CD4-positive, alpha-beta T cell (primary cell): ENCODE results near the gene POLG2. TPM values are rescaled to one million over a fixed set of nuclear protein-coding genes. Genes with fewer than 3 reads are reported as not detected.
"Not testable (repeated sequence)": the region's sequence is repeated elsewhere in the genome, so short reads cannot be mapped to it uniquely, and the experiment has no call there.

Source experiments
- ATAC-seq: fragments of 200-7000 bp; cut with Tn5 transposase; one replicate; pipeline ENCODE4 v1.10.0; 2022; ENCODE audit warnings: mild to moderate bottlenecking; ENCODE audit not compliant: poor library complexity
- CTCF ChIA-PET: fragments of 350-600 bp; sonication (Branson Sonifier 250); formaldehyde crosslinking; loops from one replicate; lab custom pipeline; 2021; ENCODE audit warnings: antibody characterized with exemption, inconsistent platforms; lab: Charles Lee
- POLR2A ChIA-PET: fragments of 350-600 bp; sonication (Branson Sonifier 250); formaldehyde crosslinking; loops from one replicate; lab custom pipeline; 2021; ENCODE audit warnings: antibody characterized with exemption, inconsistent platforms; lab: Charles Lee
- DNase-seq, 14 experiments: peaks; one replicate each; pipeline ENCODE4 v3.0.0-alpha.2; 2013 to 2020; ENCODE audit warnings: mixed read lengths in 2 of 14
- H3K27ac ChIP-seq, 2 donors: one replicate each; pipeline versions ENCODE4 v1.5.1 to v1.7.0; 2013; ENCODE audit warnings: low read length in 2 of 2, low read depth in 1 of 2, mild to moderate bottlenecking in 1 of 2
- H3K27me3 ChIP-seq, 2 experiments: 1 replicate in 1 of 2; 2 replicates in 1 of 2; pipeline versions ENCODE4 v1.6.1 to v1.7.0; 2013; ENCODE audit warnings: low read length in 2 of 2, control low read depth in 1 of 2, mild to moderate bottlenecking in 1 of 2, moderate library complexity in 1 of 2; ENCODE audit not compliant: insufficient read depth in 2 of 2, control insufficient read depth in 1 of 2
- H3K36me3 ChIP-seq: one replicate; pipeline ENCODE4 v1.6.1; 2013; ENCODE audit warnings: low read length, control low read depth; ENCODE audit not compliant: insufficient read depth
- H3K4me1 ChIP-seq: one replicate; pipeline ENCODE4 v1.6.1; 2013; ENCODE audit warnings: low read length, control low read depth; ENCODE audit not compliant: insufficient read depth
- H3K4me3 ChIP-seq: one replicate; pipeline ENCODE4 v1.5.1; 2013; ENCODE audit warnings: mild to moderate bottlenecking, low read length, moderate library complexity
- H3K9me3 ChIP-seq, 2 experiments: 1 replicate in 1 of 2; 2 replicates in 1 of 2; pipeline versions ENCODE4 v1.6.1 to v1.7.0; 2013; ENCODE audit warnings: low read length in 2 of 2, mild to moderate bottlenecking in 2 of 2, control low read depth in 1 of 2, moderate library complexity in 1 of 2; ENCODE audit not compliant: control insufficient read depth in 1 of 2, insufficient read depth in 1 of 2
- H3K27ac Mint-ChIP-seq: one replicate; pipeline ENCODE4 v1.8.0; 2020; ENCODE audit warnings: mixed read lengths
- H3K27me3 Mint-ChIP-seq: one replicate; pipeline ENCODE4 v1.8.0; 2021; ENCODE audit warnings: mixed read lengths
- H3K36me3 Mint-ChIP-seq: one replicate; pipeline ENCODE4 v1.8.0; 2021; ENCODE audit warnings: low read depth, mixed read lengths
- H3K4me1 Mint-ChIP-seq: one replicate; pipeline ENCODE4 v1.8.0; 2021; ENCODE audit warnings: low read depth, mixed read lengths
- H3K4me3 Mint-ChIP-seq: one replicate; pipeline ENCODE4 v1.8.0; 2020; ENCODE audit warnings: mild to moderate bottlenecking, mixed read lengths
- H3K9me3 Mint-ChIP-seq: one replicate; pipeline ENCODE4 v1.8.0; 2020; ENCODE audit warnings: mixed read lengths
- intact Hi-C, 2 experiments: fragments of 100-400 bp; cut with DNase I in 1 of 2; cut with micrococcal nuclease in 1 of 2; formaldehyde crosslinking; loops; one replicate each; pipeline versions ENCODE4 v1.15.1 to v1.9.0; 2023 to 2025; cut with DNase I, micrococcal nuclease
- total RNA-seq, 174 experiments: library from RNA in 2 of 174; stranded (reverse) in 2 of 174; gene quantifications; one replicate each; pipeline ENCODE4 v1.2.3 and lab custom pipeline; 2021 to 2026
- TF ChIP-seq, protein P1 (sequence below): fragments of 200-600 bp; IDR thresholded peaks from one replicate; pipeline ENCODE4 v1.8.0; 2022; ENCODE audit warnings: antibody characterized with exemption, mild to moderate bottlenecking

POLG2 gene
- total RNA-seq, 2 experiments from 2014 or later, result 32.8 to 34.1 TPM

DNA sequence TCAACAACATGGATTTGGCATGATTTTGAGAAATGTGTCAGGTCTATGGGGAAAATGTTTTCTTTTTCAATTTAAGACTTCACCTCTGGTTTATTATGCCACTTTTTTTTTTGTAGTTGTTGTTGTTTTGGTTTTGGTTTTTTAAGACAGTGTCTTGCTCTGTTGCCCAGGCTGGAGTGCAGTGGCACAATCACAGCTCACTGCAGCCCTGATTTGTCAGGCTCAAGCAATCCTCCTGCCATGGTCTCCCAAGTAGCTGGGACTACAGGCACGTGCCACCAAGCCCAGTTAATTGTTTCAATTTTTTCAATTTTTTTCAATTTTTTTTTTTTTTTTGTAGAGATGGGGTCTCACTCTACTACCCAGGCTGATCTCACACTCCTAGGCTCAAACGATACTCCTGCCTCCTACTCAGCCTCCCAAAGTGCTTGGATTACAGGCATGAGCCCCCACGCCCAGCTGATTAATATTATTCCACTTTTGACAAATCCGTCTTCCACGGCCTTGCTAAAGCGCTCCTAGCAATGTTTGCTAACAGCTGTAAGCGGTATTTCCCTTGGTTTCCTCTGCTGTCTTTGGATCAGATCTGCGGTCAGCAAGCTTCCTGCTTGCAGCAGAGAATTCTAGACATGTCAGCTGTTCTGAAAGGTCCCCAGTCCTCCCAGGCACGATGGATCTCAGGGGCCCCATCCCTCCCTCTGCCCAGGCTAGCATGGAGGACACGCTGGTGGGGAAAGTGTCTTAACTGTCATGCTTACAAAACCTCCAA lies 54.9 kb downstream of the POLG2 start:
- peaks cover 17% of the 10 kb centered on the region in 2 experiments for H3K9me3 ChIP-seq
- H3K4me1 ChIP-seq, result peaks cover 23% of the 10 kb centered on the region
- Mint-ChIP-seq H3K27me3 (no peaks in the 10 kb centered on the region), H3K4me1 (peaks cover 33% of the 10 kb centered on the region), H3K9me3 (peaks cover 2% of the 10 kb centered on the region), H3K4me3 (peak overlapping the region; percentile 69), H3K36me3 (peaks cover 7% of the 10 kb centered on the region), H3K27ac (peak overlapping the region; percentile 79)
- no peaks in the 10 kb centered on the region for H3K27me3 ChIP-seq
- TF ChIP-seq, protein P1, sequence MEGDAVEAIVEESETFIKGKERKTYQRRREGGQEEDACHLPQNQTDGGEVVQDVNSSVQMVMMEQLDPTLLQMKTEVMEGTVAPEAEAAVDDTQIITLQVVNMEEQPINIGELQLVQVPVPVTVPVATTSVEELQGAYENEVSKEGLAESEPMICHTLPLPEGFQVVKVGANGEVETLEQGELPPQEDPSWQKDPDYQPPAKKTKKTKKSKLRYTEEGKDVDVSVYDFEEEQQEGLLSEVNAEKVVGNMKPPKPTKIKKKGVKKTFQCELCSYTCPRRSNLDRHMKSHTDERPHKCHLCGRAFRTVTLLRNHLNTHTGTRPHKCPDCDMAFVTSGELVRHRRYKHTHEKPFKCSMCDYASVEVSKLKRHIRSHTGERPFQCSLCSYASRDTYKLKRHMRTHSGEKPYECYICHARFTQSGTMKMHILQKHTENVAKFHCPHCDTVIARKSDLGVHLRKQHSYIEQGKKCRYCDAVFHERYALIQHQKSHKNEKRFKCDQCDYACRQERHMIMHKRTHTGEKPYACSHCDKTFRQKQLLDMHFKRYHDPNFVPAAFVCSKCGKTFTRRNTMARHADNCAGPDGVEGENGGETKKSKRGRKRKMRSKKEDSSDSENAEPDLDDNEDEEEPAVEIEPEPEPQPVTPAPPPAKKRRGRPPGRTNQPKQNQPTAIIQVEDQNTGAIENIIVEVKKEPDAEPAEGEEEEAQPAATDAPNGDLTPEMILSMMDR, result no peak
- POLR2A ChIA-PET, result interaction anchor here (0.7 to 1.9 kb wide), 5 partner anchors 14 to 67 kb away, joined by 3 to 15 read pairs (median 4); partner anchors contain the start of genes CEP95 and DDX5
- intact Hi-C loops, result no loop called here
- DNase-seq (peak in 10 of 14 experiments; percentile 5 to 74 (median 16)), ATAC-seq (peak; percentile 82)
- H3K36me3 ChIP-seq, result no peaks in the 10 kb centered on the region
- H3K4me3 ChIP-seq, result peak overlapping the region; percentile 32
- H3K27ac ChIP-seq, result peak overlapping the region; percentile 18 to 53
- CTCF ChIA-PET, result interaction anchor here (1.0 kb wide), 1 partner anchor 22 kb away, joined by 4 read pairs; no protein-coding TSS in a partner anchor

DNA sequence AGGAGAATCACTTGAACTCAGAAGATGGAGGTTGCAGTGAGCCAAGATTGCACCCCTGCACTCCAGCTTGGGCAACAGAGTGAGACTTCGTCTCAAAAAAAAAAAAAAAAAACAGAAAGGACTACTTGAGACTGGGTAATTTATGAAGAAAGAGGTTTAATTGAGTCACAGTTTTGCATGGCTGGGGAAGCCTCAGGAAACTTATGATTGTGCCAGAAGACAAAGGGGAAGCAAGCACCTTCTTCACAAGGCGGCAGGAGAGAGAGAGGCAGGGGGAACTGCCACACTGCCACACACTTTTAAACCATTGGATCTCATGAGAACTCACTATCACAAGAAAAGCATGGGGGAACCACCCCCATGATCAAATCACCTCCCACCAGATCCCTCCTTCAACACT lies 56.9 kb downstream of the POLG2 start:
- H3K9me3 Mint-ChIP-seq, result peaks cover 2% of the 10 kb centered on the region
- no peak overlapping the region for H3K4me3 Mint-ChIP-seq
- DNase-seq, result peak in 1 of 14 experiments; percentile 33
- POLR2A ChIA-PET, result no interaction called here
- no peaks in the 10 kb centered on the region for H3K27me3 Mint-ChIP-seq
- Histone ChIP-seq H3K36me3 (no peaks in the 10 kb centered on the region), H3K27ac (no peak overlapping the region), H3K9me3 (peaks cover 17% of the 10 kb centered on the region in 2 experiments), H3K27me3 (no peaks in the 10 kb centered on the region), H3K4me3 (no peak overlapping the region), H3K4me1 (peaks cover 23% of the 10 kb centered on the region)
- H3K4me1 Mint-ChIP-seq, result peaks cover 33% of the 10 kb centered on the region
- peaks cover 7% of the 10 kb centered on the region for H3K36me3 Mint-ChIP-seq
- TF ChIP-seq, protein P1, result no peak
- H3K27ac Mint-ChIP-seq, result no peak overlapping the region
- CTCF ChIA-PET, result interaction anchor here (0.6 kb wide), 2 partner anchors 60 to 99 kb away, joined by 3 read pairs; no protein-coding TSS in a partner anchor
- no peak for ATAC-seq
- intact Hi-C loops, result no loop called here

DNA sequence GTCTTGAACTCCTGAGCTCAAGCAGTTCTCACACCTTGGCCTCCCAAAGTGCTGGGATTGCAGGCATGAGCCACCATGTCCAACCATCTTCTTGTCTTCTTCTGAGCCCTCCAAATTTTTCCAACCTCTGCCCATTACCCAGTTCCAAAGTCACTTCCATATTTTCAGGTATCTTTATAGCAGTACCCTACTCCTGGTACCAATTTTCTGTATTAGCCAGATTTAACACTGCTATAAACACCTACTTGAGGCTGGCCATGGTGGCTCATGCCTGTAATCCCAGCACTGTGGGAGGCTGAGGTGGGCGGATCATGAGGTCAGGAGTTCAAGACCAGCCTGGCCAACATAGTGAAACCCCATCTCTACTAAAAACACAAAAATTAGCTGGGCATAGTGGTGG lies 57.3 kb downstream of the POLG2 start:
- ATAC-seq, H3K4me3 ChIP-seq, POLR2A ChIA-PET, DNase-seq, H3K36me3 Mint-ChIP-seq, H3K27ac ChIP-seq, H3K36me3 ChIP-seq, H3K4me3 Mint-ChIP-seq, H3K27me3 ChIP-seq, intact Hi-C loops, H3K27me3 Mint-ChIP-seq, H3K9me3 Mint-ChIP-seq, H3K27ac Mint-ChIP-seq: not testable (repeated sequence)
- H3K4me1 ChIP-seq, result peaks cover 23% of the 10 kb centered on the region
- CTCF ChIA-PET, result interaction anchor here (0.6 kb wide), 1 partner anchor 99 kb away, joined by 3 read pairs; no protein-coding TSS in a partner anchor
- peaks cover 33% of the 10 kb centered on the region for H3K4me1 Mint-ChIP-seq
- H3K9me3 ChIP-seq, result peaks cover 17% of the 10 kb centered on the region in 2 experiments
